HUES64 (cell line): ENCODE measurements around the gene TFF3.

ENCODE experiments used
- H3K27ac ChIP-seq: 2 replicates; pipeline ENCODE4 v1.7.0; 2013; ENCODE audit warnings: low read depth, low read length, inconsistent platforms
- H3K27me3 ChIP-seq: 2 replicates; pipeline ENCODE4 v1.6.1; 2013; ENCODE audit warnings: mild to moderate bottlenecking, low read length; ENCODE audit not compliant: insufficient read depth
- H3K36me3 ChIP-seq: 2 replicates; pipeline ENCODE4 v1.6.1; 2013; ENCODE audit warnings: mild to moderate bottlenecking, low read length; ENCODE audit not compliant: insufficient read depth
- H3K4me1 ChIP-seq: 2 replicates; pipeline ENCODE4 v1.6.1; 2013; ENCODE audit warnings: mild to moderate bottlenecking, low read length, moderate library complexity; ENCODE audit not compliant: insufficient read depth
- H3K4me3 ChIP-seq: 2 replicates; pipeline ENCODE4 v1.5.1; 2013; ENCODE audit warnings: mild to moderate bottlenecking, low read length, moderate library complexity
- H3K9ac ChIP-seq: 2 replicates; pipeline ENCODE4 v1.6.1; 2013; ENCODE audit warnings: mild to moderate bottlenecking, low read depth, low read length
- H3K9me3 ChIP-seq: 2 replicates; pipeline ENCODE4 v1.6.1; 2013; ENCODE audit warnings: low read depth, low read length; ENCODE audit not compliant: insufficient read depth
- WGBS: fragments of 150-250, 120-280 bp; methylation state at CpG from one replicate; pipeline ENCODE4 v1.1.7; 2013; ENCODE audit warnings: missing lambda C conversion rate; 5-methylcytosine and 5-hydroxymethylcytosine counted together

TFF3 gene

DNA sequence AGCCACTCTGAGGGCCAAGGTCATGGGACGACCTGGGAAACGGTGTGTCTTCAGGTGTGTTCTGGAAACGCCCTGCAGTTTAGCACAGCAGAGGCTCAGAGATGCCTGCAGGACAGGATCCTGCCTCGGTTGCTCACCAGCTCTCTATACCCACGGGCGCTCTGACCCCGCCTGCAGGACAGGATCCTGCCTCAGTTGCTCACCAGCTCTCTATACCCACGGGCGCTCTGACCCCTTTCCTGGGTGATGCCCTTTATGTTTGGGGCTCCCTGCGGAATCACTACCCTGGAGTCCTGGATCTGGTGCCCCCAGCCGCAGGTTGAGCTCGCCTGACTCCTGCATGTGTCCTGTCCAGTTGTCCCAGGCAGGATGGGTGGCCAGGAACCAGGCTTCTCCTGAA, 32.5 kb downstream of the TFF3 start:
- H3K9ac ChIP-seq, result no peak overlapping the region
- no peaks in the 10 kb centered on the region for H3K4me1 ChIP-seq
- H3K27me3 ChIP-seq, result no peaks in the 10 kb centered on the region
- no peaks in the 10 kb centered on the region for H3K9me3 ChIP-seq
- no peak overlapping the region for H3K27ac ChIP-seq
- no peak overlapping the region for H3K4me3 ChIP-seq
- WGBS, result 93% methylated on average over 12 of the region's 12 CpGs
- no peaks in the 10 kb centered on the region for H3K36me3 ChIP-seq

GRCh38 chr21:42282021-42282420, 33.2 kb downstream of the TFF3 start:
- 96% methylated on average over 18 of the region's 18 CpGs for WGBS
- no peaks in the 10 kb centered on the region for H3K9me3 ChIP-seq
- no peaks in the 10 kb centered on the region for H3K4me1 ChIP-seq
- H3K9ac ChIP-seq, result no peak overlapping the region
- H3K27me3 ChIP-seq, result no peaks in the 10 kb centered on the region
- H3K27ac ChIP-seq, result no peak overlapping the region
- H3K36me3 ChIP-seq, result no peaks in the 10 kb centered on the region
- H3K4me3 ChIP-seq, result no peak overlapping the region

DNA sequence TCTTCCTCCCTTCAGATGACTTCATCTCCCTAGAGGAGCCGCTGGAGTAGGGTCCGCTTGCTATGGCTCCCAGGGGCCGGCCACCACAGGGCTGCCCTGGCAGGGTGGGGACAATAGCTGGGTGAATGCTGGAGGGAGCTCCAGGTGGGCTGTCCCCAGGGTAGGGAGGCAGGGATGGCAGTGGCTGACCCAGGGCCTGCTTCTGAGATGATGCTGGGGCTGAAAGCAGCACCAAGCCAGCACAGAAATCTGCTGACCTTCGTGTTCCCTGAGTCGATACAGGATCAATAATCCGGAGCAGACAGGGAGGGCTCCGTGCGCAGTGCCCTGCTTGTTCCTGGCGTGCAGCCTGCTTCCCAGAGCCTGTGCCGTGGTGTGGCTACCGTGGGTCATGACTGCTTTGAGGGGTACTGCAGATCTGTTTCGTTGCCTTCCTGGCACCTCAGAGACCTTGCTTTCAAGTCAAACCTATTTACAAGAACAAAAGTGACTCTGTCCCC, 34.0 kb downstream of the TFF3 start:
- 93% methylated on average over 12 of the region's 12 CpGs for WGBS
- H3K27ac ChIP-seq, result no peak overlapping the region
- no peaks in the 10 kb centered on the region for H3K4me1 ChIP-seq
- no peaks in the 10 kb centered on the region for H3K9me3 ChIP-seq
- no peak overlapping the region for H3K9ac ChIP-seq
- no peak overlapping the region for H3K4me3 ChIP-seq
- H3K36me3 ChIP-seq, result no peaks in the 10 kb centered on the region
- no peaks in the 10 kb centered on the region for H3K27me3 ChIP-seq

- Histone ChIP-seq H3K9me3 (no peaks in the 10 kb centered on the region), H3K4me3 (no peak overlapping the region), H3K36me3 (no peaks in the 10 kb centered on the region), H3K9ac (no peak overlapping the region), H3K27ac (no peak overlapping the region), H3K27me3 (no peaks in the 10 kb centered on the region), H3K4me1 (no peaks in the 10 kb centered on the region)
- WGBS, result 92% methylated on average over 22 of the region's 22 CpGs
Measured at GRCh38 chr21:42280356-42281180, 34.6 kb downstream of the TFF3 start.

DNA sequence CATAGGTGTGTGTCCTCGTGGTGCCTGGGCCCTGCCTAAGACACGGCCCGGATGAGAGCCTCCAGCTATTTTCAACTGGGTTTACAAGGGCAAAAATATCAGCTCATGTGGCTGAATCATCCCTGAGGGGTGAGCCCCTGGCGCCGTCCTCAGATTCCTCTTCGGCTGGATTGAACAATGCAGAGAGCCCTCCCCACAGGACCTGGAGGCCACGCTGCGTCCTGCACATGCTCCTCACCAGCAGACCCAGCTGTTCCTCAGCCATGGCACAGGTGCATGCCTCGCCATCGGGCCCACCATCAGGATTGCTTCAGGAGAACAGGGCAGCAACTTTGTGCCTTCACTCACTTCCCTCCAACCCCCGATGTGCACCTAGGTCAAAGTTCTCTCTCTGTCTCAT, 35.3 kb downstream of the TFF3 start:
- Histone ChIP-seq H3K36me3 (no peaks in the 10 kb centered on the region), H3K9ac (no peak overlapping the region), H3K9me3 (no peaks in the 10 kb centered on the region), H3K27me3 (no peaks in the 10 kb centered on the region), H3K4me1 (no peaks in the 10 kb centered on the region), H3K4me3 (no peak overlapping the region), H3K27ac (no peak overlapping the region)
- 95% methylated on average over 11 of the region's 11 CpGs for WGBS

GRCh38 chr21:42279341-42279871, 35.8 kb downstream of the TFF3 start:
- Histone ChIP-seq H3K27ac (no peak overlapping the region), H3K9me3 (no peaks in the 10 kb centered on the region), H3K4me3 (no peak overlapping the region), H3K4me1 (no peaks in the 10 kb centered on the region), H3K27me3 (no peaks in the 10 kb centered on the region), H3K9ac (no peak overlapping the region), H3K36me3 (no peaks in the 10 kb centered on the region)
- 89% methylated on average over 20 of the region's 20 CpGs for WGBS

- H3K4me3 ChIP-seq, result no peak overlapping the region
- no peaks in the 10 kb centered on the region for H3K36me3 ChIP-seq
- no peaks in the 10 kb centered on the region for H3K27me3 ChIP-seq
- no peak overlapping the region for H3K27ac ChIP-seq
- WGBS, result 89% methylated on average over 19 of the region's 19 CpGs
- no peaks in the 10 kb centered on the region for H3K9me3 ChIP-seq
- no peaks in the 10 kb centered on the region for H3K4me1 ChIP-seq
- H3K9ac ChIP-seq, result no peak overlapping the region
Measured at GRCh38 chr21:42278451-42279149, 36.6 kb downstream of the TFF3 start.

DNA sequence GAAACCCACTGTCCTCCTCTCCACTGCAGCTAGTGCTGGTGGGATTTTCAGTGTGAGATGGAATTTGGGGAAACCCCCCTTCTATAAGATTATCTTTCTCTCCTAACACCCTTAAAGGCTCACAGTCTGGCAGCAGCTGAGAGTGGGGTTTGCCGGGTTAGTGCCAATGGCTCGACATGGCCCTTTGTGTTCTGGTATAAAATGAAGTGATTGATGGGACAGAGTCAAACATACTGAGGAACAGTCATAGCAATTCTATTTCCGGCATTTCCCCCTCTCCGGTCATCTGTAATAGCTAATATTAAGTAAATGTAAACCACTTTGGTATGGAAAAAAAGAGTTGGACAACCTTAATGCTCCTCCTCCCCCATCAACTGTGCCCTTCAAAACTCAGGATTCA, 37.6 kb downstream of the TFF3 start:
- no peak overlapping the region for H3K27ac ChIP-seq
- WGBS, result 94% methylated on average over 2 of the region's 4 CpGs
- H3K27me3 ChIP-seq, result no peaks in the 10 kb centered on the region

DNA sequence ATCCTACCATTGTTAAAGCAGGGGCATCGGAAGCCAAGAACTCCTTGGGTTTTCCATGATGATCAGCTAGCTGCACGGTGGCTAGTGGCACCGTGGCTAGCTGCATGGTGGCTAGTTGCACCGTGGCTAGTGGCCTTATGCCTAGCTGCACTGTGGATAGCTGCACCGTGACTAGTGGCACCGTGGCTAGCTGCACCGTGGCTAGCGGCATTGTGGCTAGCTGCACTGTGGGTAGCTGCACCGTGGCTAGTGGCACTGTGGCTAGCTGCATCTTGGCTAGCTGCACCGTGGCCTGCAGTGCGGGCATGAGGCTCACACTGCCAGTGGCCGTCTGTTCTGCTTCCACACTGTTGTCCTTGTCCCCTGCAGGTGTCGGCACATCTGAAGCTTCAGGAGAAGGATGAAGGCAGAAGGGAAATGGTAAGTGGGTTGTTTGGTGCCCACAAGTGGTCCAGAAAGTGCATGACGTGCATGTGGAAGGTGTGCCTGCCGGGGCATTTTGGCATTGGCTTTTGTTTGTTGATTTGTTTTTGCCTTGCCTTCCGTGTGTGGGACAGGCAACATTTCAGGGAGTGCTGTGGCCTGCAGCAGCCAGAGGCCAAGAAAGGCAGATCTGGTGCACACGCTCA, 38.6 kb downstream of the TFF3 start:
- H3K36me3 ChIP-seq, result no peaks in the 10 kb centered on the region
- no peaks in the 10 kb centered on the region for H3K27me3 ChIP-seq
- no peak overlapping the region for H3K9ac ChIP-seq
- no peaks in the 10 kb centered on the region for H3K4me1 ChIP-seq
- H3K27ac ChIP-seq, result no peak overlapping the region
- 95% methylated on average over 17 of the region's 17 CpGs for WGBS
- H3K9me3 ChIP-seq, result no peaks in the 10 kb centered on the region
- no peak overlapping the region for H3K4me3 ChIP-seq

More for the DNA sequence above, 37.6 kb downstream of the TFF3 start:
- Histone ChIP-seq H3K36me3 (no peaks in the 10 kb centered on the region), H3K9ac (no peak overlapping the region), H3K4me3 (no peak overlapping the region), H3K4me1 (no peaks in the 10 kb centered on the region), H3K9me3 (no peaks in the 10 kb centered on the region)

DNA sequence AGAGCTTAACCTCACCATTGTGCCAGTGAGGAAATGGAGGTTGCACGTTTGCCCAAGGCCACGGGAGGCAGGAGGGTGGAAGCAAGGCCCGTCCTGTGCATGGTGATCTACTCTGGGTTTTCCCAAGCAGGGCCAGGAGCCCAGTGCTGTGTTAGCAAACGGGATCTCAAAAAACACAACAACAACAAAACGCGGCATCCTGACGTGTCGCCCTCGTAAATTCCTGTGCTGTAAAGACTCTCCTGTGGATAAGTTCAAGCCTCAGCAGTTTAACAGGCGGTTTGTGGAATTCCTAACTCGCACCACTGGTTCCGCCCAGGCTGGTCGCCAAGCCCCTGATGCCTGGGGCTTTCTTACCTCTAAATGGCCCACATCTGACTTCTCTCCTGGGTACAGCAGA, 39.1 kb downstream of the TFF3 start:
- Histone ChIP-seq H3K36me3 (no peaks in the 10 kb centered on the region), H3K4me1 (no peaks in the 10 kb centered on the region), H3K9ac (no peak overlapping the region), H3K9me3 (no peaks in the 10 kb centered on the region), H3K27ac (no peak overlapping the region), H3K4me3 (no peak overlapping the region), H3K27me3 (no peaks in the 10 kb centered on the region)
- WGBS, result 90% methylated on average over 13 of the region's 13 CpGs
